Left lung (tissue), 10 donors: ENCODE measurements around the gene SH3BGRL. TPM values are rescaled to one million over a fixed set of nuclear protein-coding genes. Genes with fewer than 3 reads are reported as not detected.

Source experiments
- ATAC-seq: fragments of 200-7000 bp; cut with Tn5 transposase; one replicate; pipeline ENCODE4 v1.9.1; 2020; ENCODE audit warnings: moderate library complexity
- DNase-seq, 4 donors: peaks; one replicate each; pipeline ENCODE4 v3.0.0-alpha.2; 2013 to 2020
- H3K27ac ChIP-seq, 2 donors: fragments of 200-600 bp; sonication (generic) in 1 of 2; one replicate each; pipeline versions ENCODE4 v1.5.0 to v1.8.0; 2020 to 2021
- H3K27me3 ChIP-seq, 2 donors: fragments of 200-600 bp; sonication (generic) in 1 of 2; one replicate each; pipeline versions ENCODE4 v1.5.0 to v1.8.0; 2020 to 2021
- H3K36me3 ChIP-seq, 2 donors: fragments of 200-600 bp; sonication (generic) in 1 of 2; one replicate each; pipeline versions ENCODE4 v1.5.0 to v1.8.0; 2020 to 2021
- H3K4me1 ChIP-seq, 2 donors: fragments of 200-600 bp; one replicate each; pipeline ENCODE4 v1.8.0; 2021
- H3K4me3 ChIP-seq, 2 donors: fragments of 200-600 bp; sonication (generic) in 1 of 2; one replicate each; pipeline versions ENCODE4 v1.5.0 to v1.8.0; 2020 to 2021; ENCODE audit warnings: mild to moderate bottlenecking in 1 of 2
- H3K9me3 ChIP-seq, 2 donors: fragments of 200-600 bp; sonication (generic) in 1 of 2; one replicate each; pipeline versions ENCODE4 v1.5.0 to v1.8.0; 2020 to 2021
- intact Hi-C, 2 donors: fragments of 100-400 bp; cut with DNase I; formaldehyde crosslinking; loops; one replicate each; pipeline versions ENCODE4 v1.11.2 to v1.14.2; 2022
- polyA plus RNA-seq, 6 donors: library from polyadenylated mRNA; unstranded; fragments of 120-200 nt; gene quantifications; one replicate each; pipeline ENCODE4 v1.2.1, GENCODE V29; 2013; ENCODE audit not compliant: insufficient read length in 6 of 6
- total RNA-seq, 2 donors: library from RNA; stranded (reverse); fragmentation: NEBNext Ultra II Directional; extraction: Animal tissue kit (Norgen Biotek cat#: 25700); gene quantifications; one replicate each; pipeline ENCODE4 v1.2.1, GENCODE V29; 2021
- TF ChIP-seq, protein P1 (sequence below), 2 donors: fragments of 200-600 bp; sonication (generic) in 1 of 2; IDR thresholded peaks; one replicate each; pipeline versions ENCODE4 v1.5.0 to v1.8.0; 2021; ENCODE audit warnings: antibody characterized with exemption in 2 of 2
- donor health status: DM: no; HTN: yes; CAD: no.
- donor health status: DM: no; HTN: no; CAD: no.

SH3BGRL gene
- total and polyA plus RNA-seq, 8 donors = 110 to 240 (median 208) TPM

DNA sequence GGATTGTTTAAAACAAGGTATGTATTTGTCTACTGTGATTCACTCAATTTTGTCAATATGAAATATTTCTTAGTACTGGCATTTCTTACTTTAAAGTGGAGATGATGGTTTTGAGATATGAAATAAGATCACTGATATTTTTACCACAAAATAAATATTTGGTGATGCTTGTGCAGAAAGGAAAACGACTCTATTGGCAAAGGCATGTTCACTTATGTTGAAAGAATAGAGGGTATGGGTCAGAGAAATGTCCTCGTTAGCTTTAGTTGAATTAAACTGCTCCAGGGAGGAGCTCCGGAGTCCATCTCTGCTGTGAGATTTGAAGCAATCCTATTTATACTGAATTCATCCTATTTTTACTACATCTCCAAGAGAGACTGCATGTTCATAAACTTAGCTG lies 84.2 kb downstream of the SH3BGRL start:
- Histone ChIP-seq H3K4me3 (no peak overlapping the region), H3K4me1 (no peaks in the 10 kb centered on the region), H3K36me3 (no peaks in the 10 kb centered on the region), H3K9me3 (peaks cover 0 to 2% of the 10 kb centered on the region in 2 donors), H3K27ac (no peak overlapping the region), H3K27me3 (no peaks in the 10 kb centered on the region)
- DNase-seq = no peak
- intact Hi-C loops = no loop called here
- ATAC-seq = no peak
- TF ChIP-seq, protein P1, sequence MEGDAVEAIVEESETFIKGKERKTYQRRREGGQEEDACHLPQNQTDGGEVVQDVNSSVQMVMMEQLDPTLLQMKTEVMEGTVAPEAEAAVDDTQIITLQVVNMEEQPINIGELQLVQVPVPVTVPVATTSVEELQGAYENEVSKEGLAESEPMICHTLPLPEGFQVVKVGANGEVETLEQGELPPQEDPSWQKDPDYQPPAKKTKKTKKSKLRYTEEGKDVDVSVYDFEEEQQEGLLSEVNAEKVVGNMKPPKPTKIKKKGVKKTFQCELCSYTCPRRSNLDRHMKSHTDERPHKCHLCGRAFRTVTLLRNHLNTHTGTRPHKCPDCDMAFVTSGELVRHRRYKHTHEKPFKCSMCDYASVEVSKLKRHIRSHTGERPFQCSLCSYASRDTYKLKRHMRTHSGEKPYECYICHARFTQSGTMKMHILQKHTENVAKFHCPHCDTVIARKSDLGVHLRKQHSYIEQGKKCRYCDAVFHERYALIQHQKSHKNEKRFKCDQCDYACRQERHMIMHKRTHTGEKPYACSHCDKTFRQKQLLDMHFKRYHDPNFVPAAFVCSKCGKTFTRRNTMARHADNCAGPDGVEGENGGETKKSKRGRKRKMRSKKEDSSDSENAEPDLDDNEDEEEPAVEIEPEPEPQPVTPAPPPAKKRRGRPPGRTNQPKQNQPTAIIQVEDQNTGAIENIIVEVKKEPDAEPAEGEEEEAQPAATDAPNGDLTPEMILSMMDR (IDR thresholded peaks at IDR 0.05) = no peak

DNA sequence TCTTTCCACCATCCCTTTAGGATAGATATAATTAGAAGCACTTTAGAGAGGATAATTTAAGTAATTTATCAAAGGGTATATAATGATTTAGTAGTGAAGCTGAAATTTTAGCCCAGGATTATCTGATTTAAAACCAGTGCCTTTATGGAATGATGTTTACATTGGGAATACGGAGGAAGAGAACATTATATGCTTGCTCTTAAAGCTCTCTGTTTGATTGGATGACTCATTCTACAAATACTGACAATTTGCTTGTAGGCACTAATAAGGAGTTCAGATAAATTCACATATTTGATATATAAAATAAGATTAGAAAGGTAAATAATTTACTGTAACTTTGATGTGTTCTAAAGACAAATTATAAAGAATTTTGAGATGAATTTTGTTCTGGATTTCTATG lies 84.7 kb downstream of the SH3BGRL start:
- Histone ChIP-seq H3K27ac (no peak overlapping the region), H3K4me1 (no peaks in the 10 kb centered on the region), H3K9me3 (peaks cover 0 to 7% of the 10 kb centered on the region in 2 donors), H3K4me3 (no peak overlapping the region), H3K27me3 (no peaks in the 10 kb centered on the region), H3K36me3 (no peaks in the 10 kb centered on the region)
- TF ChIP-seq, protein P1 (IDR thresholded peaks at IDR 0.05) = no peak
- intact Hi-C loops = no loop called here
- DNase-seq = no peak
- no peak for ATAC-seq

DNA sequence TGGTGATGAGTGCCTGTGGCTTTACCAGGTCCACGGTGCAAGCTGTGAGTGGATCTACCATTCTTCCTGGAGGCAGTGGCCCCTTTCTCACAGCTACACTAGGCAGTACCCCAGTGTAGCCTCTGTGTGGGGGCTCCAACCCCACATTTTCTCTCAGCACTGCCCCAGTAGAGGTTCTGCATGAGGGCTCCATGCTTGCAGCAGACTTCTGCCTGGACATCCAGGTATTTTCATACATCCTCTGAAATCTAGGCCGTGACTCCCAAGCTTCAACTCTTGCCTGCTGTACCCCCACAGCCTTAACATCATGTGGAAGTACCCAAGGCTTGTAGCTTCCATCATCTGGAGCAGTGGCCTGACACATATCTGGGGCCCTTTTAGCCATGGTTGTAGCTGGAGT lies 90.1 kb downstream of the SH3BGRL start:
- TF ChIP-seq, protein P1 (IDR thresholded peaks at IDR 0.05) = no peak
- intact Hi-C loops = no loop called here
- Histone ChIP-seq H3K4me1 (no peaks in the 10 kb centered on the region), H3K36me3 (peaks cover 0 to 13% of the 10 kb centered on the region in 2 donors), H3K4me3 (no peak overlapping the region), H3K9me3 (peaks cover 0 to 20% of the 10 kb centered on the region in 2 donors), H3K27me3 (no peaks in the 10 kb centered on the region), H3K27ac (no peak overlapping the region)
- DNase-seq = no peak
- no peak for ATAC-seq

DNA sequence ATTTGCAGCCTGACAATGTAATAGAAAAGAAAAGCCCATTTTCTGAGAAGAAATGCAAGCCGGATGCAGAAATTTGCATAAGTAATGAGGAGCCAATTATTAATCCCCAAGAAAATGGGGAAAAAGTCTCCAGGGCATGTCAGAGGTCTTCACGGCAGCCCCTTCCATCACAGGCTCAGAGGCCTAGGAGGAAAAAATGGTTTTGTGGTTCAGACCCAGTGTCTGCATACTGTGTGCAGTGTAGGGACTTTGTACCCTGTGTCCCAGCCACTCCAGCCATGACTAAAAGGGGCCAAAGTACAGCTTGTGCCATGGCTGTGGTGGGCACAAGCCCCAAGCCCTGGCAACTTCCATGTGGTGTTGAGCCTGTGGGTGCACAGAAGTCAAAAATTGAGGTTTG lies 92.2 kb downstream of the SH3BGRL start:
- intact Hi-C loops = no loop called here
- TF ChIP-seq, protein P1 (IDR thresholded peaks at IDR 0.05) = no peak
- no peak for DNase-seq
- H3K4me3 ChIP-seq = no peak overlapping the region
- peaks cover 0 to 13% of the 10 kb centered on the region in 2 donors for H3K36me3 ChIP-seq
- H3K27me3 ChIP-seq = no peaks in the 10 kb centered on the region
- no peak for ATAC-seq
- no peaks in the 10 kb centered on the region for H3K4me1 ChIP-seq
- no peak overlapping the region for H3K27ac ChIP-seq
- peaks cover 0 to 20% of the 10 kb centered on the region in 2 donors for H3K9me3 ChIP-seq

DNA sequence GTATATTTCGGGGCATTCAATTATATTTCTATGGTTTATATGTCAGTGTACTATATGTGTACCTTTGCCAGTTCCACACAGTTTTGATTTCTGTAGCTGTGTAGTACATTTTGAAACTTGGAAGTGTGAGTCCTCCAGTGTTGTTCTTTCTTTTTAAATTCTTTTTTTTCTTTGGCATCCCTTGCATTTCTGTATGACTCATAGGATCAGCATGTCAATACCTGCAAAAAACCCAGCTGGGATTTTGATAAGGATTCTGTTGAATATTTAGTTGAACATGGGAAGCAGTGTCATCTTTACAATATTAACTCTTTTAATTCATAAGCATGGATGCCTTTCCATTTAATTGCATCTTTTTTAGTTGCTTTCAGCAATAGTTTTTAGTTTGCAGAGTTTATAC lies 100.0 kb downstream of the SH3BGRL start:
- Histone ChIP-seq H3K4me1 (no peaks in the 10 kb centered on the region), H3K36me3 (no peaks in the 10 kb centered on the region), H3K9me3 (no peaks in the 10 kb centered on the region), H3K27ac (no peak overlapping the region), H3K4me3 (no peak overlapping the region), H3K27me3 (no peaks in the 10 kb centered on the region)
- intact Hi-C loops = no loop called here
- TF ChIP-seq, protein P1 (IDR thresholded peaks at IDR 0.05) = no peak
- ATAC-seq (no peak), DNase-seq (no peak)
